SK-N-MC (cell line): Measurements from ENCODE around the gene MSL1.

Experiments
- DNase-seq: peaks from one replicate; pipeline ENCODE4 v3.0.0-alpha.2; 2011; ENCODE audit warnings: low read depth, low spot score
- H3K27ac ChIP-seq: fragments of 200-600 bp; sonication (generic); 2 replicates; pipeline ENCODE4 v1.5.1; 2016; ENCODE audit warnings: mixed run types
- H3K36me3 ChIP-seq: fragments of 200-600 bp; sonication (generic); 2 replicates; pipeline ENCODE4 v1.6.1; 2017; ENCODE audit warnings: antibody characterized with exemption, low read length, mixed read lengths; ENCODE audit not compliant: insufficient read depth
- H3K4me3 ChIP-seq: fragments of 200-600 bp; sonication (generic); 2 replicates; pipeline ENCODE4 v1.5.1; 2016
- H3K9ac ChIP-seq: fragments of 200-600 bp; sonication (generic); 2 replicates; pipeline ENCODE4 v1.8.0; 2017; ENCODE audit warnings: mixed run types, mixed read lengths; ENCODE audit not compliant: insufficient read length
- H3K9me3 ChIP-seq: fragments of 200-600 bp; sonication (generic); 2 replicates; pipeline ENCODE4 v1.6.1; 2017; ENCODE audit warnings: low read depth, mild to moderate bottlenecking, antibody characterized with exemption, low read length, moderate library complexity, mixed read lengths
- EZH2 ChIP-seq: fragments of 200-600 bp; sonication (generic); IDR thresholded peaks from one replicate; pipeline ENCODE4 v1.6.1; 2017; ENCODE audit warnings: antibody characterized with exemption
- FOXP2 ChIP-seq: optimal IDR thresholded peaks from 2 replicates; pipeline ENCODE3; 2011; ENCODE audit warnings: mild to moderate bottlenecking, moderate library complexity; ENCODE audit not compliant: insufficient read depth; ENCODE audit errors: extremely low read length, control extremely low read depth
- POLR2AphosphoS5 ChIP-seq: IDR thresholded peaks from 2 replicates; pipeline ENCODE4 v1.6.1; 2012; ENCODE audit warnings: mild to moderate bottlenecking, low read depth, low read length, borderline replicate concordance

MSL1 gene

DNA sequence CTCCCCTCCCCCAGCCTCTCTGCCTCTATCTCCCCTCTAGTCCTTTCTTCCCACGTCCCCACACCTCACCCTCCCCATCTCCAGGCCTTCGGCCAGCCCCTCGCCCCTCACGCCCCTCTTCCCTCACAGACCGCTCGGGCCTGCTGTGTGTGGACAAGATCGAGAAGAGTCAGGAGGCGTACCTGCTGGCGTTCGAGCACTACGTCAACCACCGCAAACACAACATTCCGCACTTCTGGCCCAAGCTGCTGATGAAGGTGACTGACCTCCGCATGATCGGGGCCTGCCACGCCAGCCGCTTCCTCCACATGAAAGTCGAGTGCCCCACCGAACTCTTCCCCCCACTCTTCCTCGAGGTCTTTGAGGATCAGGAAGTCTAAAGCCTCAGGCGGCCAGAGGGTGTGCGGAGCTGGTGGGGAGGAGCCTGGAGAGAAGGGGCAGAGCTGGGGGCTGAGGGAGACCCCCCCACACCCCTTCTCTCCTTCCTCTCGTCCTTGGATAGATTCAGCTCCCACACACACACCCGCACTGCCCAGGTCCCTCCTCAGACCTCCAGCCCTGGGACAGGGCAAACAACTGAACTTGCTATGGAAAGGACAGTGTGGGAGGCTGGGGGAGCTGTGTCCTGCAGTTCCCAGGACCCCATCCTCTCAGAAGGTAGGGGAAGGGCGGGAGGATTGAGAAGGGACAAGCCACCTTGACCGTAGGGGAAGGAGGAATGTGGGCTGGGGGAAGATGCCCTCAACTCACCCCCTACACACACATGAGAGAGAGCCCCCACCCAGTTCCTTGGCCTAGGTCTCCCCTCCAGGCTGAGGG is 32.5 kb upstream of the MSL1 start:
- no peak overlapping the region for H3K9ac ChIP-seq
- peaks cover 54% of the 10 kb centered on the region for H3K36me3 ChIP-seq
- no peaks in the 10 kb centered on the region for H3K9me3 ChIP-seq
- no peak overlapping the region for H3K27ac ChIP-seq
- TF ChIP-seq FOXP2 (no peak), EZH2 (no peak), POLR2AphosphoS5 (no peak)
- no peak for DNase-seq
- no peak overlapping the region for H3K4me3 ChIP-seq

- TF ChIP-seq POLR2AphosphoS5 (no peak), EZH2 (no peak), FOXP2 (no peak)
- no peak overlapping the region for H3K4me3 ChIP-seq
- H3K27ac ChIP-seq: no peak overlapping the region
- no peak overlapping the region for H3K9ac ChIP-seq
- no peak for DNase-seq
- peaks cover 47% of the 10 kb centered on the region for H3K36me3 ChIP-seq
- H3K9me3 ChIP-seq: no peaks in the 10 kb centered on the region
These were observed 31.3 kb upstream of the MSL1 start for GRCh38 chr17:40090237-40091119.

- no peaks in the 10 kb centered on the region for H3K9me3 ChIP-seq
- TF ChIP-seq POLR2AphosphoS5: no peak
- no peak for TF ChIP-seq EZH2
- TF ChIP-seq FOXP2: no peak
- DNase-seq: no peak
- no peak overlapping the region for H3K27ac ChIP-seq
- H3K9ac ChIP-seq: no peak overlapping the region
- no peak overlapping the region for H3K4me3 ChIP-seq
- H3K36me3 ChIP-seq: peaks cover 36% of the 10 kb centered on the region
These were observed 29.9 kb upstream of the MSL1 start for GRCh38 chr17:40091691-40092397.

GRCh38 chr17:40092581-40092980 is 29.2 kb upstream of the MSL1 start:
- TF ChIP-seq FOXP2 (no peak), EZH2 (no peak), POLR2AphosphoS5 (no peak)
- Histone ChIP-seq H3K27ac (0 out of 2 replicates have a peak overlapping the region, but pooled peaks have one; percentile 50), H3K9me3 (no peaks in the 10 kb centered on the region), H3K9ac (no peak overlapping the region), H3K36me3 (peaks cover 29% of the 10 kb centered on the region; the same call in 1 of the 2 replicates), H3K4me3 (no peak overlapping the region)
- no peak for DNase-seq

DNA sequence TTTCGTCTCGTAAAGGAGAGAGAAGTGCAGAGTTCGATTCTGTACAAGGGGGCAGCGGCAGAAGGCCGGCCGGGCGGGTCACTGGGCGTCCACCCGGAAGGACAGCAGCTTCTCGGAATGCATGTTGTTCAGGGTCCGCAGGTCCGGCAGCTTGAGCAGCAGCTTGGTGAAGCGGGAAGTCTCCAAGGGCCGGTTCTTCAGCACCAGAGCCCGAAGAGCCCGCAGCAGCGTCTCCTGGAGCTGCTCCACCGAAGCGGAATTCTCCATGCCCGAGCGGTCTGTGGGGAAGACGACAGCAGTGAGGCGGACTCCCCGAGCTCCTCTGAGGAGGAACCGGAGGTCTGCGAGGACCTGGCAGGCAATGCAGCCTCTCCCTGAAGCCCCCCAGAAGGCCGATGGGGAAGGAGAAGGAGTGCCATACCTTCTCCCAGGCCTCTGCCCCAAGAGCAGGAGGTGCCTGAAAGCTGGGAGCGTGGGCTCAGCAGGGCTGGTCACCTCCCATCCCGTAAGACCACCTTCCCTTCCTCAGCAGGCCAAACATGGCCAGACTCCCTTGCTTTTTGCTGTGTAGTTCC is 28.7 kb upstream of the MSL1 start:
- H3K4me3 ChIP-seq: no peak overlapping the region
- H3K9me3 ChIP-seq: no peaks in the 10 kb centered on the region
- no peak for DNase-seq
- H3K27ac ChIP-seq: 0 out of 2 replicates have a peak overlapping the region, but pooled peaks have one; percentile 50
- no peak for TF ChIP-seq FOXP2
- no peak for TF ChIP-seq POLR2AphosphoS5
- TF ChIP-seq EZH2: no peak
- no peak overlapping the region for H3K9ac ChIP-seq
- H3K36me3 ChIP-seq: peaks cover 25% of the 10 kb centered on the region; the same call in 1 of the 2 replicates

- Histone ChIP-seq H3K36me3 (peaks cover 20% of the 10 kb centered on the region; the same call in 1 of the 2 replicates), H3K9ac (no peak overlapping the region), H3K9me3 (no peaks in the 10 kb centered on the region), H3K4me3 (no peak overlapping the region), H3K27ac (no peak overlapping the region)
- TF ChIP-seq POLR2AphosphoS5 (no peak), FOXP2 (no peak), EZH2 (no peak)
- DNase-seq: no peak
These were observed 28.1 kb upstream of the MSL1 start for GRCh38 chr17:40093580-40094201.

- no peak for TF ChIP-seq EZH2
- H3K9me3 ChIP-seq: no peaks in the 10 kb centered on the region
- no peak for DNase-seq
- no peak overlapping the region for H3K27ac ChIP-seq
- H3K4me3 ChIP-seq: no peak overlapping the region
- H3K36me3 ChIP-seq: peaks cover 13% of the 10 kb centered on the region; the same call in 1 of the 2 replicates
- H3K9ac ChIP-seq: no peak overlapping the region
These were observed 26.9 kb upstream of the MSL1 start for GRCh38 chr17:40094874-40095273.
